Panc1 (cell line): ENCODE results near the gene CCDC57. TPM values are rescaled to one million over a fixed set of nuclear protein-coding genes. Genes with fewer than 3 reads are reported as not detected.

Experiments
- ATAC-seq: fragments of 200-7000 bp; cut with Tn5 transposase; 2 replicates; pipeline ENCODE4 v1.9.1; 2020; ENCODE audit warnings: mild to moderate bottlenecking, moderate library complexity
- BruUV-seq: library from RNA; stranded (reverse); fragments of 400-500 nt; replicated peaks from 2 replicates; lab custom pipeline; 2021; lab: Mats Ljungman, UMichigan
- CTCF ChIA-PET: fragments of 300-600 bp; sonication (Branson Sonifier 250); formaldehyde crosslinking; loops from one replicate; lab custom pipeline; 2022; ENCODE audit warnings: antibody characterized with exemption; lab: Charles Lee
- POLR2A ChIA-PET: fragments of 300-600 bp; sonication (Branson Sonifier 250); formaldehyde crosslinking; loops from one replicate; lab custom pipeline; 2022; ENCODE audit warnings: antibody characterized with exemption; lab: Charles Lee
- DNase-seq: peaks from one replicate; pipeline ENCODE4 v3.0.0-alpha.2; 2010; ENCODE audit warnings: low read depth, low spot score
- H3K27ac ChIP-seq: 2 replicates; pipeline ENCODE4 v1.5.1; 2011; ENCODE audit warnings: mild to moderate bottlenecking, low read length, inconsistent platforms
- H3K27me3 ChIP-seq: fragments of 200-500 bp; sonication (Bioruptor generic); 2 replicates; pipeline ENCODE4 v1.6.0; 2014; ENCODE audit warnings: low read length, inconsistent platforms; ENCODE audit not compliant: control insufficient read depth, insufficient read depth
- H3K36me3 ChIP-seq: fragments of 200-500 bp; sonication (Bioruptor generic); 2 replicates; pipeline ENCODE4 v1.5.1; 2014; ENCODE audit warnings: inconsistent platforms, mild to moderate bottlenecking, low read length, moderate library complexity; ENCODE audit not compliant: control insufficient read depth, insufficient read depth
- H3K4me1 ChIP-seq: 2 replicates; pipeline ENCODE4 v1.5.1; 2011; ENCODE audit warnings: inconsistent platforms, mild to moderate bottlenecking, low read length, moderate library complexity; ENCODE audit not compliant: control insufficient read depth, insufficient read depth
- H3K4me3 ChIP-seq, 2 experiments: 2 replicates each; pipeline ENCODE4 v1.5.1; 2011 to 2012; ENCODE audit warnings: low read depth in 2 of 2, low read length in 2 of 2, mild to moderate bottlenecking in 2 of 2, inconsistent platforms in 1 of 2, moderate library complexity in 1 of 2
- H3K9me3 ChIP-seq: fragments of 200-500 bp; sonication (Bioruptor generic); 2 replicates; pipeline ENCODE4 v1.5.1; 2014; ENCODE audit warnings: low read depth, mild to moderate bottlenecking, inconsistent platforms, low read length, moderate library complexity; ENCODE audit not compliant: control insufficient read depth, insufficient read depth
- POLR2AphosphoS5 ChIP-seq: IDR thresholded peaks from 2 replicates; pipeline ENCODE4 v1.6.1; 2012; ENCODE audit warnings: mild to moderate bottlenecking, low read depth, low read length, moderate library complexity
- SIN3A ChIP-seq: IDR thresholded peaks from 2 replicates; pipeline ENCODE4 v1.6.1; 2012; ENCODE audit warnings: low read depth, mild to moderate bottlenecking, low read length, moderate library complexity, borderline replicate concordance; ENCODE audit not compliant: insufficient read depth
- TCF7L2 ChIP-seq: IDR thresholded peaks from 2 replicates; pipeline ENCODE4 v1.6.1; 2011; ENCODE audit warnings: mild to moderate bottlenecking, low read depth, low read length, inconsistent platforms
- in situ Hi-C: cut with HindIII; loops from 2 replicates; pipeline ENCODE4 v1.10.0; 2016; ENCODE audit warnings: low sequenced_read_pairs, low pct_unique_long_range_greater_than_20kb
- intact Hi-C: fragments of 100-400 bp; cut with micrococcal nuclease; formaldehyde crosslinking; loops from one replicate; pipeline ENCODE4 v1.10.0; 2022; ENCODE audit not compliant: unreplicated experiment
- total RNA-seq: library from RNA; stranded (reverse); gene quantifications from one replicate; pipeline ENCODE4 v1.2.1, GENCODE V29; 2021; ENCODE audit not compliant: unreplicated experiment
- TF ChIP-seq, protein P1 (sequence below): fragments of 450-650 bp; IDR thresholded peaks from 2 replicates; pipeline ENCODE4 v1.5.1; 2017; ENCODE audit warnings: mild to moderate bottlenecking
- TF ChIP-seq, protein P2 (sequence below), 2 experiments: IDR thresholded peaks; 2 replicates each; pipeline ENCODE4 v1.6.1; 2011 to 2012; ENCODE audit warnings: low read depth in 2 of 2, control low read depth in 1 of 2, low read length in 1 of 2, mild to moderate bottlenecking in 1 of 2, moderate library complexity in 1 of 2; ENCODE audit not compliant: insufficient read depth in 1 of 2

CCDC57 gene
- total RNA-seq, 1 experiment from 2014 or later = 63.6 TPM

DNA sequence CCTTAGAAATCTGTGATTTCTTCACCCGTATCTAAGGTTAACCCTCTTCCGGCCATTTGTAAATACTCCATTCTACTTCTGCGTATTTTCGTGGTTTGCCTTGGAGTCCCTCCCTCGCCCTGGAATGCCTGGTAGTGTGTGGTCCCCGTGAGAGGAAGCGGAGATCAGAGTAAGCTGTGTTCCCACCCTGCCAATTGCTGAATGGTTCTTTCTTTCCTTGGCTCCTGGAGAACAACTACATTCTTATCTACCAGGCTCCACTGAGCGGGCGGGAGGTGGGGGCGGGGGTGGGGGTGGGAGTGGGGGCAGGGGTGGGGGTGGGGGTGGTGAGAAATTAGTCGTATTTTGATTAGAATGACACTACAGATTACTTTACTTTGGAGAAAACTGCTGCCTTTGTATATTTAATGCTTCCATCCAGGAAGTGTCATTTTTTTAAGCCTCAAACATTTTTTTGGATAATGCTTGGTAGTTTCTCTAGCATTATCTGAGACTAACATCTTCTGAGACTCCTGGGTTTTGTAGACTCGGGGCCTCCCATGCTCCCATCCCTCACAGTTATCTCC is 93.7 kb downstream of the CCDC57 start:
- in situ Hi-C loops (no loop called here), intact Hi-C loops (no loop called here)
- ATAC-seq = no peak
- H3K4me3 ChIP-seq = no peak overlapping the region
- no TSS peak for BruUV-seq
- CTCF ChIA-PET = no interaction called here
- H3K9me3 ChIP-seq = no peaks in the 10 kb centered on the region
- H3K27me3 ChIP-seq = no peaks in the 10 kb centered on the region
- no peak overlapping the region for H3K27ac ChIP-seq
- H3K36me3 ChIP-seq = no peaks in the 10 kb centered on the region
- POLR2A ChIA-PET = interaction anchor here (0.6 kb wide), 1 partner anchor 80 kb away, joined by 5 read pairs; no protein-coding TSS in a partner anchor
- H3K4me1 ChIP-seq = no peaks in the 10 kb centered on the region
- TF ChIP-seq, protein P1, sequence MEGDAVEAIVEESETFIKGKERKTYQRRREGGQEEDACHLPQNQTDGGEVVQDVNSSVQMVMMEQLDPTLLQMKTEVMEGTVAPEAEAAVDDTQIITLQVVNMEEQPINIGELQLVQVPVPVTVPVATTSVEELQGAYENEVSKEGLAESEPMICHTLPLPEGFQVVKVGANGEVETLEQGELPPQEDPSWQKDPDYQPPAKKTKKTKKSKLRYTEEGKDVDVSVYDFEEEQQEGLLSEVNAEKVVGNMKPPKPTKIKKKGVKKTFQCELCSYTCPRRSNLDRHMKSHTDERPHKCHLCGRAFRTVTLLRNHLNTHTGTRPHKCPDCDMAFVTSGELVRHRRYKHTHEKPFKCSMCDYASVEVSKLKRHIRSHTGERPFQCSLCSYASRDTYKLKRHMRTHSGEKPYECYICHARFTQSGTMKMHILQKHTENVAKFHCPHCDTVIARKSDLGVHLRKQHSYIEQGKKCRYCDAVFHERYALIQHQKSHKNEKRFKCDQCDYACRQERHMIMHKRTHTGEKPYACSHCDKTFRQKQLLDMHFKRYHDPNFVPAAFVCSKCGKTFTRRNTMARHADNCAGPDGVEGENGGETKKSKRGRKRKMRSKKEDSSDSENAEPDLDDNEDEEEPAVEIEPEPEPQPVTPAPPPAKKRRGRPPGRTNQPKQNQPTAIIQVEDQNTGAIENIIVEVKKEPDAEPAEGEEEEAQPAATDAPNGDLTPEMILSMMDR = no peak
- no peak for TF ChIP-seq TCF7L2
- TF ChIP-seq, protein P2, sequence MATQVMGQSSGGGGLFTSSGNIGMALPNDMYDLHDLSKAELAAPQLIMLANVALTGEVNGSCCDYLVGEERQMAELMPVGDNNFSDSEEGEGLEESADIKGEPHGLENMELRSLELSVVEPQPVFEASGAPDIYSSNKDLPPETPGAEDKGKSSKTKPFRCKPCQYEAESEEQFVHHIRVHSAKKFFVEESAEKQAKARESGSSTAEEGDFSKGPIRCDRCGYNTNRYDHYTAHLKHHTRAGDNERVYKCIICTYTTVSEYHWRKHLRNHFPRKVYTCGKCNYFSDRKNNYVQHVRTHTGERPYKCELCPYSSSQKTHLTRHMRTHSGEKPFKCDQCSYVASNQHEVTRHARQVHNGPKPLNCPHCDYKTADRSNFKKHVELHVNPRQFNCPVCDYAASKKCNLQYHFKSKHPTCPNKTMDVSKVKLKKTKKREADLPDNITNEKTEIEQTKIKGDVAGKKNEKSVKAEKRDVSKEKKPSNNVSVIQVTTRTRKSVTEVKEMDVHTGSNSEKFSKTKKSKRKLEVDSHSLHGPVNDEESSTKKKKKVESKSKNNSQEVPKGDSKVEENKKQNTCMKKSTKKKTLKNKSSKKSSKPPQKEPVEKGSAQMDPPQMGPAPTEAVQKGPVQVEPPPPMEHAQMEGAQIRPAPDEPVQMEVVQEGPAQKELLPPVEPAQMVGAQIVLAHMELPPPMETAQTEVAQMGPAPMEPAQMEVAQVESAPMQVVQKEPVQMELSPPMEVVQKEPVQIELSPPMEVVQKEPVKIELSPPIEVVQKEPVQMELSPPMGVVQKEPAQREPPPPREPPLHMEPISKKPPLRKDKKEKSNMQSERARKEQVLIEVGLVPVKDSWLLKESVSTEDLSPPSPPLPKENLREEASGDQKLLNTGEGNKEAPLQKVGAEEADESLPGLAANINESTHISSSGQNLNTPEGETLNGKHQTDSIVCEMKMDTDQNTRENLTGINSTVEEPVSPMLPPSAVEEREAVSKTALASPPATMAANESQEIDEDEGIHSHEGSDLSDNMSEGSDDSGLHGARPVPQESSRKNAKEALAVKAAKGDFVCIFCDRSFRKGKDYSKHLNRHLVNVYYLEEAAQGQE (IDR thresholded peaks at IDR 0.05; ENCODE audit: insufficient read depth in 1 of 2, low read depth in 2 of 2, low read length in 1 of 2) = no peak
- no peak for TF ChIP-seq SIN3A
- no peak for TF ChIP-seq POLR2AphosphoS5
- no peak for DNase-seq

DNA sequence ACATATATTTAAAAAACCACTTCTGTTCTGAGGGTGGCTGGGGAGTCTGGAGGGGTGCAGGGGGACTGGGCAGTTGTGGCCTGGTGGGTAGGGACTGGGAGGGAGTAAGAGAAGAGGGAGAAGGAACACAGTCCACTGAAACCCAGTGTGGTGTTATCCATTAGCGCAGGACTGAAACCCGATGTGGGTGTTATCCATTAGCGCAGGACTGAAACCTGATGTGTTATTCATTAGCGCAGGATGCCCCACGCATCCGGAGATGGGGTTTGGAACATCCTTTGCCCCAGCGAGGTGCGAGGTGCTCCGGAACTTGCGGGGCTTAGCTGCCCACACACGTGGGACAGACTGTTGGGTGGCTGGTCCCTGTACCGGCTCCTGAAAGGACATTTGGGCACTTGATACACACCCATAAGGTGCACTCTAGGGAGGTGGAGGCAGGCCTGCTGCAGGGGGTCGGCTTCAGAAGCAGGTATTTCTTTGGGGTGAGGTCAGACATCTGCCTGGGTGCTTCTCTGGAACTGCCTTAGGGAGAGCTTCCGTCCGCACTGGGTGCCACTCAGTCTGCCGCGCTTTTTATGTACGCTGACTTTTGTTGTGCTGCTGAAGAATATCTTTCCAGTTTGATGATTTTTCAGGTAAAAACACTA is 94.4 kb downstream of the CCDC57 start:
- BruUV-seq = no TSS peak
- ChIA-PET POLR2A (interaction anchor here (0.6 kb wide), 1 partner anchor 81 kb away, joined by 5 read pairs; no protein-coding TSS in a partner anchor), CTCF (no interaction called here)

More for the DNA sequence above, 94.4 kb downstream of the CCDC57 start:
- no peaks in the 10 kb centered on the region for H3K9me3 ChIP-seq
- in situ Hi-C loops (no loop called here), intact Hi-C loops (no loop called here)
- H3K4me1 ChIP-seq = no peaks in the 10 kb centered on the region
- ATAC-seq (no peak), DNase-seq (no peak)
- H3K4me3 ChIP-seq = no peak overlapping the region
- no peak overlapping the region for H3K27ac ChIP-seq
- no peak for TF ChIP-seq TCF7L2
- TF ChIP-seq POLR2AphosphoS5 = no peak
- TF ChIP-seq, protein P2 (IDR thresholded peaks at IDR 0.05; ENCODE audit: insufficient read depth in 1 of 2, low read depth in 2 of 2, low read length in 1 of 2) = no peak
- TF ChIP-seq, protein P1 = no peak
- no peak for TF ChIP-seq SIN3A
- H3K27me3 ChIP-seq = no peaks in the 10 kb centered on the region
- no peaks in the 10 kb centered on the region for H3K36me3 ChIP-seq
